Stimulated activated naive CD4-positive, alpha-beta T cell treated with Interleukin-2 at 50 U/mL for 16 hours (primary cell): ENCODE data around the gene TOX3.

ENCODE experiments used
- DNase-seq: peaks from one replicate; lab custom pipeline; 2025; lab: John Stamatoyannopoulos, UW

TOX3 gene

DNA sequence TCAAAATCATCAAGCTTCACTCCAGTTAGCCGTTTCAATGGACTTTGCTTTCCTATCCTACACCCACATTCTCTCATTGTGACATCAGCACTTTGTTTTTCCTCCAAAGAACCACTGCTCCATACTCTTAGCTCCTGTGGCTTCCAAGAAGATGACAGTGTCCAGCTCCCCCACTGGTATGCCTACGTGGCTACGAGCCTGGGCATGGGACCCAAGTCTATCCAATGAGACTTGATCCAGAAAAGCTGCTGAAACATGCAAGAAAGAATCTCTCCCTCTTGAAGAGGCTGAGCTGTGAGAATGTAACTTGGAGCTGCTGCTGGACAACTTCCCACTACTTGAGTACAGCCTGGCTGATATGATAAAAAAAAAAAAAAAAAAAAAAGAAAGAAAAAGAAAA, 9.4 kb downstream of the TOX3 start:
- DNase-seq, result no peak

DNA sequence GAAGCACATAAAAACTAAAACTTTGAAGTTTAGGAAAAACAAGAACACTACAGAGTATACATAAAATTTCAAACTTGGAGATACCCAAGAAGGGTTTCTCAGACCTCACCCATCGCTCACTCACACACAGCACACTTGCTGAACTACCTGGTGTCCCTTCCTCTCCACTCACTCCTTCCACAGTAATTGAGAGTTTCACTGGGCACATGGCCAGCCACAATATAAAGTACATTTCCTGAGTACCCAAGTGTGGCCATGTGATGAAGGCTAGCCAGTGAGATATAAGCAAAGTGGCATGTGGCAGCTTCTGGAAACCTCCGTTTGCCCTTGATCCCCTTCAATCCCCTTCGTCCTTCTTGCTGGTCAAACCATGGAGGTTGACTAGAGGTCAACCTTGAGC, 11.9 kb downstream of the TOX3 start:
- no peak for DNase-seq

DNA sequence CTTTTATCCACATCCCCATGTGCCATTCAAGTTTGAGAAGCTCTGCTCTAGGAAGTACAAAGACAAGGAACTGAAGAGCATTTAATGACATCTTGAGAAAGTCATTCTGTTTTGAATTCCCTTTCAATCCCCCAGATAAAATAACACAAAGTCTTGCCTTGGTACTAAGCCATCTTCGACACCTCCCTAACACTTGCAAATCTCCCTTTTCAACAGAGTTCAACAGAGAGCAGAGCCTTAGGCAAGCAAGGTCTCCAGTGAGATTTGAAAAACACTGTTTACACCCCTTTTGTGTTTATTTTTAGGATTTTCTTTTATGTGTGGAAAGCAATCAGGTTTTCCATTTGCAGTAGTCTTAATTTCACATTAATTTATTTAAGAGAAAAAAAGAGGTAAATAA, 13.6 kb downstream of the TOX3 start:
- DNase-seq, result no peak

DNA sequence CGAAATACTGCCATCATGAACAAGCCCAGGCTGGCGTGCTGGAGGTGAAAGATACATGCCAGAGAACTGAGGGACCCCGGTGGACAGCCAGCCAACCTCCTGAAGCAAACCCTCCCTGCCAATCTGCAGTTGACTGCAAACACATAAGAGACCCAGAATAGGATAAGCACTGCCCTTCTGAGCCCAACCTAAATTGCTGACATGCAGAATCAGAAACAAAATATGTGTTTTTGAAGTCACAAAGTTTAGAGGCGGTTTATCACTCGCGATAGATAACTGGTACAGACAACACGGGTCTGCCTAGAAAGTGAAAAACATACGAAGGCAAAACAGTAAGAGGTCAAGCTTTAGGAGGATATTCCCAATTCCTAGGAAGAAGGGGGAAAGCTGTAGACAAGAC, 14.6 kb downstream of the TOX3 start:
- DNase-seq, result no peak

DNA sequence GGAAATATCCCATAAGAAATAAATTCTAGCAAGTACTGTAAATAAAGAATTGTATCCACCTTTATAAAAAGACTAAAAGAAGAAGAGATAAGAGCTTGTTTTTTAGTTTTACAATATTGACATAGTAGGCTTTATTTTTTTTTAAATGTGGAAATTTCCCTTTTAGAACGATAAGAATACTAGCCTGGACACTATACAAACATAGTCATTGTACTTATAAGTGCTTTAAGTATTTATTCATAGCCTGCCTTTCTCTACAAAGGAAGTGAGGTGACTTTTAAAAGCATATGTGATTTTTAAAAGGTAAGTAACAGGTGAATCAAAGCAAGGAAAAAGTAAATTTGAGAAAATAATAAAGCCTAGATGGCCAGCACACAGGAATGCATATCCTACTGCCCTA, 17.7 kb downstream of the TOX3 start:
- no peak for DNase-seq

DNA sequence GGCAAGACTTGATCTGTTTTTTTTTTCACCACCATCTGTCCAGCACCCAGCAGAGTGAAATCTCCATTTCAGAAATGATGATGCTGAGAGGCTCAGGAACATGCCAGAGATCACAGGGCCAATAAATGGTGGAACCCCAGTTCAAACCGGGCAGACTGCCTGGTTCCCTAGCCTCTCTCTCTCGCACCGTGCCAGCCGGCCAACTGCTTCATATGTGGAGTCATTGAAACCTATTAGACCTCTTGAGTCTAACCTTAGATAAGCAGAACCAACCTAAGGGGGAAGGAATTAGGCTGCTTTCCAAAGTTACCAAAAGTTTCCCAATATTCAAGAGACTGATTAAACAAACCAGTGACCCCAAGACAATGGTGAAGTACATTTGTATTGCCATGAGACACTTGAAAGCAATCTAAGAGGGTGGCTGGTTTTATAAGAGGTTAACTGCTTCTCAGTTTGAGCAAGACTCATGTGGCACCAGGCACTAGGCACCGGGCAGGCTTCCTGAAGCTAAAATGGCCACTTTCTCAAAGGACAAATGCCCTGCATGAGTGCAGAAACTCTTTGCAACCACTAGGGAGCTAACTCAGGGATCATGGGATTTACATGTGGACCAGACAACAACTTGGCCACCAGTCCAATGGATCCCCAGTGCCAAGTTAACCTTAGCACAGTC, 18.4 kb downstream of the TOX3 start:
- no peak for DNase-seq

DNA sequence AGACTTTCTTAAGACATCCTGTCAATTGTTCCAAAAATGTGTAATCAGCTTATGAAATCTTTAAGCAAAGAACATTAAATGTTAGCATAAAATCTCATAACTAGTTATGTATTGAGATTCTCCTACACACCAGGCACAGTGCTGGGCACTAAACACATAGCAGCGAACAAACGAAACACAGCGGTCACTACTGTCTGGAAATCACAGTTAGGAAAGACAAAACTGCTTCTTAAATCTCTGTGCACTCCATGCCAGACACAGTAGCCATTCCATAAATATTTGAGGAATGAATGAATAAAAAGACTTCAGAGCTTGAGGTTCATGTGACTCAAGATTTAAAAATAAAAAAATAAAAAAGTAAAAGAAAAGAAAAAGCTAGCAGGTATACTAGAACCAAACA, 20.1 kb downstream of the TOX3 start:
- DNase-seq, result no peak

DNA sequence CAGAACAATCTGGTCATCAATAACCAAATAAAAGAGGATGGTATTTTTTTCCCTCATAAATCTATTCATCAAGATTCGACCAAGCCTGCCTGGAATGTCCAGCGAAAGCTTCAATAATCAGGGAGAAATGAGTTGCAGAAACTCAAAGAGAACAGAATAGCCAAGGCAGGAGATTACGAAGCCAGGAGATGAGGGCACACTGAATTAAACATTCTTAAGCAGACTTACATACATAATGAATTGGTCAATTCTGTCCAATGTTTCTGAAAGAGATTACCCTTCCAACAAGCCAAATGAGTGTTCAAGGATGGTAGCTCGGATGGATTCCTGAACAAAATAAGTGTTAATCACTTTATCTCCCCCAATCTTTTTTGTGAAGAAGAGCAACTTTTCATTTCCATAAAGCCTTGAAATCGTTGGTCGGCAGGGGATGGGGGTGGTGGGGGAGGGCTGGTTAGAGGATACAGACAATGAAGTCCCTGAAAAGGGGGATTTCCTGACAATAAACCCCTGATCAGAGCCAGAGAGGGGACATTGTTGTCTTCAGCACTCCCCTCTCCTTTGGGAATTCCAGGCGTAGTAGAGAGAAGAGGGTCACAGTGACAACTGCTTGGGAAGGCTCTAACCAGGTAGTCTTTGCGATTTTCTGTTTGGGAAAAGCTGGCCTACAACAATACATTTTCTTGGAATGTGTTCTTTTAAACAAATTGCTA, 20.7 kb downstream of the TOX3 start:
- DNase-seq, result no peak

DNA sequence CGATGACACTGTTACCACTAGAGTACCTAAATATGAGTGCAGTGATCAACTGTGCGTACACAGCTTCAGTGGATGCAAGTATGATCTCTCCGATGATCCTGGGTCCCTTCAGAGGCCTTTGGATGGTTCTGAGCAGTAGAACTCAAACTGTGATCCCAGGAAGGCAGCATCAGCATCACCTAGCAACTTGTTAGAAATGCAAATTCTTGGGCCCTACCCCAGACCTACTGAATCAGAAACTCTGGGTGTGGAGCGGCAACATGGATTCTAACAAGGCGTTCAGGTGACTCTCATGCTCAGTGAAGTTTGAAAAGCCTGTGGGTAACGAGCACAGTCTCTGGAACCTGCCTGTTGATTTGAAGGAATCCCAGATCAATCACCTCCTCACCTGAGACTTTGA, 25.4 kb downstream of the TOX3 start:
- no peak for DNase-seq

DNA sequence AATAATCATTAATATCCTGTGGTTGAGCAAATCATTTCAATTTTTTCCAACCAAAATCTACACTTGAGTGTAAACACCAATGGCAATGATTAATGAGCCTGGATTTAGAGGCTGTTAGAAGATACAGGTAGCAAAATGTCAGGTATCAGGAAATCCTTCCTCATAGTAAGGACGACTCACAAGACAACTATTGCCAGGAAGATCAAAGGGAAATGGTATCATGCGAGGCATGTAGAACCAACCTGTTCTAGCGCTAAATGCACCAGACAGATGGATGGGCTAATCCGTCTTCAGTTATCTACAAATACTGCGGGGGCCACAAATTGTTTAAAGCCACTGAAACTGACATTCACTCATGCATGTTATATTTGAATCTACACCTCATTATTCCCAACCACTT, 28.1 kb downstream of the TOX3 start:
- no peak for DNase-seq

DNA sequence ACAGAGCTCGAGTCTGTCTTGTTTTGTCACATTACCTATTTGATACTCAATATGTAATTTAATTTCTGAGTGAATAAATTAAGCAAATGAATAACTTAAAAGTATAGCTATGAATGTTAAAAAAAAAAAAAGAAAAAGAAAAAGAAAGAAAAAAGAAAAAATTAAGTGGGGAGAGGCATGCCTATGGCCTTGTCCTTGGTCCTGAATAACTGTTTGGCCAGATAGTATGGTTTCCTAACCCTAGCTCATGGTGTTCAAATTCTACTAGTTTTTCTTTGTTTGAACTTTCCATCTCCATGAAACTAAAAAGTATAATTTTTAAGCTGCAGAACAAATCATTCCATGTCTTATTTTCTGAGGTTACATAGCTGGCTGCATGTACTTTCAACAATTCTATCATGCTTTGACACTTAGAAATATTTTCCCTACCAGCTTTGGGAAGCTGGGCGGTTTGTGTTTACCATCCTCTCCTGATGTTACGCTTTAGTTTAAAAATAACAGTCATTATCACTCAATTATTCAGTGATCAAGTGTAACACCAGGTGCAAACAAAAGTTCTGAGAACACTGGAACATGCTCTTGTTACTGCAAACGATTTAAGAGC, 31.8 kb downstream of the TOX3 start:
- DNase-seq, result no peak

DNA sequence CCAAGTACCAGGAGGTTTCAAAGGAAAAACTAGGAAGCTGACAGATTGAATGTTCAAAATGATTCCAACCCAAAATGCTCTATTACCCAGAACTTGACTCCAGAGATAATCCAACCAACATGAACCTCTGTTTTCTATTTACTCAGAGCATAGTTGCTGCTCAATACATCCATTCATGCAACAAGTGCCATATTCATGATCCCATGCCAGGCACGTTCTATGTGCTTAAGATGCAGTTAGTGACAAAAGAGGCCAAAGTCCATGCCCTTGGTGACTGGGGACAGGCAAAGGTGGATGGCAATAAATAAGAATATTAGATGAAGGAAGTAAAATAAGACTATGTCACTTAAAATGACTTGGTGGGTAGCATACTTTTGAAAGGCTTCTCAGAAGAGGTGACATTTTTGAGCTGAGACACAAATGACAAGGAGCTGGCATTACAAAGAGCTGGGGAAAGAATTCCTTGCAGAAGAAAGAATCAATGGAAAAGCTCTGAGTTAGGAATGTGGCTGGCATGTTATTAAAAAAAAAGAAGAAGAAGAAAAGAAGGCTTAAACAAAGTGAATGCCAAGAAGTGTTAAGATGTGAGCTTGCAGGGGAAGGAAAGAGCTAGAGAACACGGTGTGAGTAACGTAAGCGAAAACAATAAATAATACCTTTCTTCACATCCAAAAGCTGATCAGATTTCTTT, 34.5 kb downstream of the TOX3 start:
- no peak for DNase-seq

DNA sequence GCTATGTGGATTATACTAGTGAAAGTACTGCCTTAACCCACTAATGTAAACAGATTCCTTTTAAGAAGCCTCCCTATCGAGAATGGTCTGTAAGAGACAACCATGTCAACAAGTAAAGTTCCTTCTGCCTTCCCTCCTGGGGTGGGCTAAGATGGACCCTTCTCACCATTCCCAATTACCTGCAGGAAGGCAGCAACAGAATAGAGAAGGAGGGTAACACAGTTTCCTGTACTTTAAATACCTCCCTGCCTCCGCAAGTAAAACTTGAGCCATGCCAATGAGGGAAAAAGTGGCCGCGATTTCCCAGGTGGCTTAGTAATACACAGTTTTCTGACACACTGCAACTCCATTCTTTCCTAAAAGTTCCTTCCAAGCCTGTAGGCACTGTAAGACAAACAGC, 45.2 kb downstream of the TOX3 start:
- no peak for DNase-seq

DNA sequence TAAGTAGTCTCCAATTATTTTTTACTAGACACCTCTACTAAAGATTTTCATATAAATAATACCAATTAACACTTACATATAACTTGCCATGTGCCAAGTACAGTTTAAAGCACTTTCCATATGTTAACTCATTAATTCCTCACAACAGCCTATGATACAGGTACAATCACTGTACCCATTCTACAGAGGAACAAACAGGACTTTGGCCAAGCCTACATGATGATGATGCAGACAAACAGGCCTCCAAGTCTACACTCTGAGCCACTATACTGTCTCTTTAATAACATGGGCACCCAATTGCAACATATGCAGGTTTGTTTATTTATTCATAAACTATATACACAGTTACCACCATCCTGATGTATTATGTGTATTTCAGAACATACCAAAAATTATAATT, 46.0 kb downstream of the TOX3 start:
- DNase-seq, result no peak

DNA sequence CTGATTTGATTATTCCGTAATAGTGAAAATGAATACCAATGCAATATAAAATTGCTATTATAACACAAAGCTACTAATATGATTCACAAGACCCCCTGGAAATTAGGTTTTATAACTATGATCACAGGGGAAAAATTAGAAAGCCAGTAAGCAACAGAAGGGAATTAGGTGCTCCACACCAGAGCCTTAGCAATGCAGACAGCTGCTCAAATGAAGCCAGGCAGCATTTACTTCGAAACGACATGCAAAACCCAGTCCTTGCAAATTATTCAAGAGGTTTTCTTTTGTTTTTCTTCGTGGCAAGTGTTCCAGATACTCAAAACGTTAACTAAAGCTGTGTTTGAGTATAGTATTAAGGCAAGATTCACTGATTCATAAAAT, 47.9 kb downstream of the TOX3 start:
- DNase-seq, result no peak

DNA sequence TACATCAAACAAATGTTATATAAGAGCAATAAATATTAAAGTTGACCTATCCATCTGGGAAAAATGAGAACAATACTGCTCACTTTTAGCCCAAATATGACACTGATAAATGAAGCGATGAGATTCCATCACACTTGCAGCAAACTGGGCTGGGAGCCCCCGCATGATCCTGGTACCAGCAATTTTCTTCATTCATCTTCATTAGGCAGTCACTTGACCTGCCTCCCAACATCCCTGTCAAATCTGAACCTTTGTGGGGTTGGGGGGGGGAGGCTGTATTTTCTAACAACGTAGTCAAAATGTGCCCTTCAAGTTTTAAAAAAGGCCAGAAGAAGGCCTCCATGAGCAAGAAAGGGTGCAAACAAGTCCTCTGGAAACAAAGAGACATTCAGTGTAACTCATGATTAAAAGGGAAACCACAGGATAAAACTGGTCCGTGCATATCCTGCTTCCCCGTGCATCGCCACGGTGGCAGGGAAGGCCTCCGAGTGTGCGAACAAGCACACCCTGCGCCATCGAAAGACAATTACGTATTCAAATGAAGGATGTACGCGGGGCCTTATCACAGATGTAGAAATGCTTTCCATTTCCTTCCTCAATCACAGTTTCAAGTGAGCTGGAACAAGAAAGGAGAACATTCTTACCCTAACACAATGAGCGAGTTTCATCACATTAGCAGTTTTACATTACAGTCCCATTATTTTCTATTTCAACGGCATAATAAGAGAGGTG, 48.4 kb downstream of the TOX3 start:
- DNase-seq, result no peak

DNA sequence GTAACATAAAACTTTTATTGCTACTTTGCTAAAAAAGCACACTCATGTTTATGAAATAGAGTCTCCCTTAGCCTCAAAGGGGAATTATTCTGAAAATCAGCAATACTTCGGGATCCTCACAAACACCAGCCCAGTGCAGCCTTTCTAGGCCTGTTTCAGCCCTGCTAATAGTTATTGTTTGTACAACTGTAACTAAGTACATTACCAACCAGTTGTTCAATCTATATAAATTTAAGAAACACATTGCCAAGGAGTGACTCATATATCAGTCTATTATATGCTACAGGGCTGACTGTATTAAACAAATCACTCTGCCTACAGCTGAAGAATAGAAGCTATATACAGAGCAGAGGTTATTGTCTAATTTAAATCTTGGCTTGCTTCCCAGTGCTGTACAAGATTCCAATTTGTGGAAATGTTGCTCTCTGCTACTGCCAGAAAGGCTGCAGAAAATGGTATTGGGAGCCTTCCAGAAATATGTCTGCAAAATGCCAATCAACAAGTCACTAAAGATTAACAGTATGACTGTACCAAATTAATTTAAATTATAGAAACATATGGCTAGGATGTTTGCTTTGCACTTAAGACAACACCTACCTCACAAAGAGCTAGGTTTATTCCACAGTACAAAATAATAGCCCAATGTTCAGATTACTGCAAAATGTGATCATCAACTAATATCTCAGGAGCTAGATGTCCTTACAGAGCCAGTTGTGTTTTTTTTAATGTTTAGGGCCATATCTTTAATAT, 49.7 kb downstream of the TOX3 start:
- DNase-seq, result no peak

DNA sequence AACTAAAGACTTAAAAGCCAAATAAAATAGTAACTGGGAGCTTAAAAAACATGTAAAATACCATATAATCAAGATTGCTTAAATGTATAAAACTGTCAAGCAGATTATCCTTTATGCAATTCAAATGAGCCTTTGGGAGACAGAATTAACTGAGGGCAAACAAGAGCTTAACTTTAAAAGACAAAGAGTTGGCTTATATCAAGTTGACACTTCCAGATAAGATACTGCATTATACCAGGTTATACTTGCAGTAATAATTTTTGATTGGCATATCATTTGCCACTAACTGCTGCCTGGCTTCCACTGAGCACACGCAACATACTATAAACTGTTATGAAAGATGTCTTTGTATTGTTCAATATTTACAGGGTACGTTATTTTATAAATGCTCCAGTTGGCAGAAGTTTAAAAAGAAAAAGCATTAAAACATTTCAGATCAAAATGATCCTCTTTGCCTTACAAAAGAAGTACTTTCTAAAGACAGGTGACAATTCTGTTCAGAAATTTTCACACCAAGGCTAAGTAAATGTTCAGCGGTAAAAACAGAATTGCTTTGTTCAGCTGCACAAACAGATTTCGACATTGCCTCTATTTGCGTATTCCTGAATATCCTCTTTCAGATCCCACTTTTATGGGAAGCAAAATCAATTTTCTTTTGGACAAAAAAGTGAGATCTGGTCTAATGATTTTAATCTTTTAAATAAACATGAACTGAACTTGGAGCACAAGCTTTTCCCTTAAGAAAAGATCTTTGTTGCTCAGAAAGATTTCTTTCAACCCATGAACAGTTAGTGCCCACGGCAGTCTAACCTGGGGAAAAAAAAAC, 50.7 kb downstream of the TOX3 start:
- no peak for DNase-seq

DNA sequence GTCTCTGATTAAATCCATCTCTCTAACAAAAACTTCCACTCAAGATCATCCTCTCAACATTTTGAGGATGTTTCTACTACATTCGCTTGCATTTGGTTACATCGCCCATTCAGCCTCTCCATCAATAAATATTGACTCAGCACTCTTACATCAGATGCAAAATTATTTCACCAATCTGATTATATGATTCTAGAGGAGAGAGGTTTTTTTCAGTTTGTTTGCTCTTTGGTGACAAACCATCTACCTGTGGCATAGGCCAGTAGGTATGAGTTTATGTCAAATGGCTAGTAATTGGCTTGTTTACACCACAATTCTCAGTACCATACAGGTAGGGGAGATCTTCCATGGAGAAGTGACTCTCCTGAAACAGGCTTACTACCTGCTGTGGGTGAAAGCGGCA, 52.3 kb downstream of the TOX3 start:
- DNase-seq, result no peak

DNA sequence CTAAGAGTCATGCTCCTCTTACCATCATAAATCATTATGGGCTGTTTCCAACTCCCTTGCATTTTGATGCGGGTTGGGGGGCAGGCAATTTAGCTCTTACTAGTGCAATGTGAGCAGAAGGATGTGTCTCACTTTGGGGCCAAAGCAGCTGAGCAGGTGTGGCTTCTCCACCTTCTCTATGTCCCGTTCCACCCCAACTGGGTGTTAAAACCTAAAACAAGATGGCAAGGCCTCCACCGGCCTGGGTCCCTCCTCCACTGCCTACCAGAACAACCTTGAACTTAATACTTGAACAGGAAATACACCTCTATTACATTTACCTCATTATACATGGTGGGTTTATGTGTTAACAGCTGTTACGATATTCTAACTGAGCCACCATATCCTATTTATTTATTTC, 52.8 kb downstream of the TOX3 start:
- no peak for DNase-seq
